Stimulated activated CD8-positive, alpha-beta memory T cell treated with anti-CD3 and anti-CD28 coated beads, Interleukin-12 subunit alpha, Interleukin-12 subunit beta, amount 100 ng/mL, for 24 hours (primary cell): ENCODE measurements around the gene UCP2.

Experiments
- DNase-seq: peaks from one replicate; pipeline ENCODE4 v3.0.0-alpha.2; 2020; ENCODE audit errors: extremely low read depth

UCP2 gene, protein sequence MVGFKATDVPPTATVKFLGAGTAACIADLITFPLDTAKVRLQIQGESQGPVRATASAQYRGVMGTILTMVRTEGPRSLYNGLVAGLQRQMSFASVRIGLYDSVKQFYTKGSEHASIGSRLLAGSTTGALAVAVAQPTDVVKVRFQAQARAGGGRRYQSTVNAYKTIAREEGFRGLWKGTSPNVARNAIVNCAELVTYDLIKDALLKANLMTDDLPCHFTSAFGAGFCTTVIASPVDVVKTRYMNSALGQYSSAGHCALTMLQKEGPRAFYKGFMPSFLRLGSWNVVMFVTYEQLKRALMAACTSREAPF

DNA sequence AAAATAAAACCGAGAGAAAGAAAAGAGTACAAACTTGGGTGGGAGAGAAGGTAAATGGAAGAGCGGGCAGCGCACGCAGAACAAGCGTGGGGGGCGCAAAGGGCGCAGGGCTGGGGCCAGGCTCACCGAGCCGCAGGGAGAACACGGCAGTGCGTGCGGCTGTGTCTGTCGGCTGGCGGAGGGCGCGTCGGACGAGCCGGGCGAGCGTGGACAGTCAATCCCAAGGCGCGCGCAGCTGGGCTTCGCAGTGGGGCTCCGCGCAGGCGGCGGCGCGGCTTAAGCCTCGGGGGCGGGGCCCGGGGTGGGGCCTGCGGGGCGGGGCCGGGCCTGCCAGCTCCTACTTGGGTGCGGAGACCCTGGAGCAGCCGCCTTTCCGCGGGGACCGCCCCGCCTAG, at the start of gene UCP2:
UCP2 (minus strand) TSS at position 249 of the 395 bp plus-strand sequence. CDS start 4,465 bp downstream, outside the sequence.
- DNase-seq = peak; percentile 73

DNA sequence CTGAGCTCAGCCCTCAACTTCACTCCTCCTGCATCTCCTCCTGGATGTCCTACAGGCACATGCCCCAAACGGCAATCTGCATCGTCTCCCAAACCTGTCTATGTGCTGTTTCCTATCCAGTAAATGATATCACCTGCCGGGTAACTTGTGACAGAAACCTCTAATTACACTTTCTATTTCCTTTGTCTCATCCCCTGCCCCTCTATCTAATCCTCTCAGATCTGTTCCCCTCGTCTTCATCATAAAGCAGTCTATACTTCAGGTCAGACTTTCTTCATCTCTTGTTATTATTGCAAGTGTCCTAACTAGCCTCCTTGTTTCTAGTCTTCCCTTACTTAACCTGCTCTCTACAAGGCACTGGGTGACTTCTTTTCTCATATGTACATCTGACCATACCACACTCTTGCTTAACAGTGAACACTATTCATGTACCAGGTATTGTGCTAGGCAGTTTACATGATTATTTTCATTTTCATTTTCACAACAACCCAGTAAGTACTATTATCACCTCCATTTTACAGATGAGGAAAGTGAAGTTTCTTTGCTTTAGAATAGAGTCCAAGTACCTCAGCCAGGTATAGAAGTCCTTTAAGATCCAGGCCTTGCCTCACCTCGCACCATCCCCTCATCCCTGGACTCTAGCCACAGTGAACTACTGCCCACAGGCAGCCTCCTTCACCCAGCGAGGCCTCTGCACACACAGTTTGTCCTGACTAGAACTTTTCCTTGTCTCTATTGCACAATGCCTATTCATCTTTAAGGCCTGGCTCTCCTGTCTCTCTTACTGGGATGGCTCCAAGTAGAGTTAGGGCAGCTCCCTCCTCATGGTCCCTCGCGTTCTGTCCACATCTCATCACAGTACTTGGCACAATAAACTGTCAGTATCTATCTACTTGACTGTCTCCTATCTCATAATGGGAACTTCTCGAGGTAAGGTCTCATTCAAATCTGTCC, 48.4 kb upstream of the UCP2 start:
- DNase-seq = no peak

DNA sequence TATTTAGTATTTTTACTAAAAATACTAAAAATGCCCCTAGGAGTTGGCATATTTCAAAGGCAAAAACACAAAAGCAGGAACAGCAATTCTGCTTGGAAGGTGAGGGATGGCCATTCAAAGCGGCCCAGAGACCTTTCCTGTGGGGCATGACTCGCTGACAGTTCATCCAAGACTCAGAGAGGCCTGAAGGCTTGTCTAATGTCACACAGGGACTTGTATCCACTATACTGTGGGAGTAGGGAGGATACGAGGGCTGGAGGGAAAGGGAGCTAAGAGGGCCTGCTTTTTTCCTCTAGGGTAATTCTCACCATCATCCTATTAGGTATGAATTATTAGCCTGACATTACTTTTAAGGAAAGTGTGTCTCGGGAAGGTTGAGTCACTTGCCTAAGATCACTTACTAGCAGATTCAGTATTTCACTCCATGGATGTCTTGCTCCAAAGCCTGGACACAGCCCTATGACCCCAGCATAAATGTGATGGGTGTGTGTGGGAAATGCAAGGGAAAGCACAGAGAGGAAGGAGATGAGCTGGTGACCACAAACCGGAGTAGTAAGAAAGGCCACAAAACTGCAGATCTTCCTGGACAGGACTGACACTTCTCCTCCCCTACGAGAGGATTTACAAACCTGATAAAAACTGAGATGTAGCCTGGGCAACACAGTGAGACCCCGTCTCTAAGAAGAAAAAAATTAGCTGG, 43.0 kb upstream of the UCP2 start:
- DNase-seq = no peak

DNA sequence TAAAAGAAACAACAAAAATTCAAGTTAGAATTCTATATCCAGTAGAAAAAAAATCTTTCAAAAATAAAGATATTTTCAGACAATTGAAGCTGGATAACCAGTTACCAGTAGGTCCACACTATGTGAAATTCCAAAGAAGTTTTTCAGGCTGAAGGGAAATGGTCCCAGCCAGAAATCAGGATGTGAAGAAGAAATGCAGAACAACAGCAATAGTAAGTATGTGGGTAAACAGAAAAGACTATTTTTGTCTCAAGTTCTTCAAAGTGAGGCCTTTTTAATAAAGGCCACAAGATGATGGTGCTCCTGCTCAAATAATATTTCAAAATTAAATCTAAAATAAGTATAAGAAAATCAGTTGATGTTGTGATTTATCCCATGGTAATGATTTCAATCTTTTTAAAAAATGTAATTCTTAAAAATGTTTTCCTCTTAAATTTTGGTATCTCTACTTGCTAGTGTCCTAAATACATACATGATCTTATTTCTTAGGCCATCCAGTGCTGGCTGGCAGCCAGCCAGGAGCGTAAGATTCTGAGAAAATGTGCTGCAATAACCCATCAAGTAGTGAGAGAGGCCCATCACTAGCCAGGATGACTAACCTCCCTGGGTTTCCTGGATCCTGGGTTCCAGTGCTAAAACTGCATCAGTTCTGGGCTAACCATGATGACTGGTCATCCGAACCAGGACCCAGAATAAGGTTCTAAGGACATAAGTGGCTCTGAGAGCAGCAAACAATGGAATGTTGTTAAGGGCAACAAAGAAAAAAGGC, 41.8 kb upstream of the UCP2 start:
- no peak for DNase-seq

DNA sequence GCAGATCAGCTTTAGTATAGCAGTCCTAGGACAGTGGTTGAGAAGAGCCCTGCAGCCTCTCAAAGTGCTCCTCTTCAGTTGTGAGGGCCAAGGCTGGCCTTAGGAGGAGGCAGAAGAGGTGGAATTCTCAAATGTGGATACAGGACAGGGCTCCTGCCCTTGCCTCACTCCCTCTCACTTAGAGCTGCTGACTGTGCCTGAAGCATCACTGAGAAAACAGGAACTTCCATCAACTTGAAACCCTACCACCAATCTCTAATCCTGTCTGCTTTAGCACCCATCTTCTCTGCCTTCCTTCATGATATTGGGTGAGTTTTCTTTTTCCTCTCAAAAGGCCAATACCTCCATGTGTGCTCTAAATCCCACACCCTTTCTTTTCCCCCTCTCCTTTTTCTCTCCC, 40.6 kb upstream of the UCP2 start:
- no peak for DNase-seq

DNA sequence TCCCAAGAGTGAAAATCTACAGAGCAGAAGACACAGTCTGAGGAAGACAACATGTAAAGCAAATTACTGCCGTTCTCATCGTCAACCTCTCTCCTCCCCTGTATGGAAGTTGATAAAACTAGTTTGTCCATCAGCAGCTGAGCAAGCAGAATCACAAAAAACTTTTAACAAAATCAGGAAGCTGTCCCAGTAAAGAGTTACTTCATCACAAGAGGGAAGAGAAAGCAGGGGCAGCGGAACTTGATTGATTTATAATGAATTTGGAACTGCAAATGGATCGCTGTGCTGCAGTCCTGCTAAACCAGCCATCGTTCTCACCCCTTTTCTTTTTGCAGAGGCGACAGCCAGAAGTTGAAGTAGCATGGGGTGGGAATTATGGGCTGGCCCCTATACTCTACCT, 39.9 kb upstream of the UCP2 start:
- no peak for DNase-seq

DNA sequence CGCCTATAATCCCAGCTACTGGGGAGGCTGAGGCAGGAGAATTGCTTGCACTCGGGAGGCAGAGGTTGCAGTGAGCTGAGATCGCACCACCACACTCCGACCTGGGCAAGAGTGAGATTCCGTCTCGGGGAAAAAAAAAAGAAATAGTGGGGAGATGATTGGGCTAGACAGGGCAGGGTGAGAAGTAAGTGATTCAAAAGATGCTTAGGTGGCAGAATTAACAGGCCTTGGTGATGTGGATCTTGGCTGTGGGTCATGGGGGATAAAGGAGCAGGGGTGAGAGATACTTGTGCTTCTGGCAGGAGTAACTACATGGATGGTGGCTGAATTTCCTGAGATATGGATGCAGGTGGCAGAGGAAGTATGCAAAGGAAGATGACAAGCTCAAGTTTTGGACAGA, 39.4 kb upstream of the UCP2 start:
- DNase-seq = no peak

DNA sequence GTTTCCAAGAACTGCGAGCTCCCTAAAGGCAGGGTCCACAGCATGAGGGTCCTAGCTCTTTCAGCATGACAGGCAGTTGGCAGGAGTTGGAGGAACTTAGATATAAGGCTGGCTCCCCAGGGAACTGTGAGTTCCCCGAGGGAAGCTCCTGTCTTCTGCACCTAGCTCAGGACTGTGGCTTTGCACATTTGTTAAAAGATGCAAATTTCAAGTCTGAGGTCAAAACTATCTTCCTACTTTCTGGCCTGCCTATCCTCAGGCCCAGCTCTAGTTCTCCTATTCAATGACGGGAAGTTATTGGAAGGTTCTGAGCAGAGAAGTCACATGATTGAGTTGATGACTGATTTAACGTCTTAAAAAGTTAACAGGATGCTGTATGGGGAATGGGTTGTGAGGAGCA, 37.9 kb upstream of the UCP2 start:
- no peak for DNase-seq

DNA sequence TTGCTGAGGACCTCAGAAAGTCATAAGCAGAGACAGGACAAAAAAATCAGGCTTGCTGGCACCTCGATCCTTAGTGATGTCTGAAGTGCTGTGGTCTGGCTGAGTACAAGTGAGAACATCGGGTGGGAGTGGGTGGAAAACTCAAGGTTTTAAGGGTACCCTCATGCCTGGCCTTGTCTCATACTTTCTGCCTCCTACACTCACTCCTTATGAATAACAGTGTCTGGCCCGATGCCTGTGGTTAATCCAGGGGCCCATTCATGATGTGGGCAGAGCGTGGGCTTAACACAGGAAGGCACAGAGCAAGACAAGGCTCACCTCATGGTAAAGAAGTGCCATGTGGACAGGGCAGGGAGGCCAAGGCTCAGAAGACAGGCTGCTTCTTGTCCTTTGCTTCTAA, 37.2 kb upstream of the UCP2 start:
- peak; percentile 34 for DNase-seq

DNA sequence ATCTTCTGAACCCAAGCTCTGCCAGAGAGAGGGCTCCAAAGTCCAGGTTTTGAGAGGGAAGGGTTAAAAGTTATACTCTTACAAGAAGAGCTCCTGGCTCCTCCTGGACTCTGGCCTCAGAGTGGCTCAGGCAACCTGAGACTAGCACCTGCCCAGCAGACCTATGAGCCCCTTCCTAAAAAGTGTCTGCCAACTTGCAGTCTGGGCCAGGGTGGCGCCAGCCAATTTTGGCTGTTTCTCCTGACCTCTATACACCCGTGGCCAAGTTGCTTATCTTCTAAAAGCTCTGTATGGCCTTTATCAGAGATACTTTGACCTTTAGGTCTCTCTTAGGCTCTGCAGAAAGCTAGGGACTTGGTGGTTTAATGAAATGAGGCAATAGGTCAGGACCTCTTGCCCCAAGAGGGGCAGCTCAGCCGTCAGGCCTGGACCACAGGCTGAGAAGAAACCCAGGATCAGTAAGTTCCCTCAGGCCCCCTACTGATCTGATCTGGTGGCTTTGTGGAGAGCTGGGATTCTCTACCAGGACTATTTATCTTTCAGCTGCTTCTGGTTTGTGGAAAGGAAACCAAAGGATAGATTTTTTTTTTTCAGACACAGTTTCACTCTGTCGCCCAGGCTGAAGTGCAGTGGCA, 36.6 kb upstream of the UCP2 start:
- no peak for DNase-seq

DNA sequence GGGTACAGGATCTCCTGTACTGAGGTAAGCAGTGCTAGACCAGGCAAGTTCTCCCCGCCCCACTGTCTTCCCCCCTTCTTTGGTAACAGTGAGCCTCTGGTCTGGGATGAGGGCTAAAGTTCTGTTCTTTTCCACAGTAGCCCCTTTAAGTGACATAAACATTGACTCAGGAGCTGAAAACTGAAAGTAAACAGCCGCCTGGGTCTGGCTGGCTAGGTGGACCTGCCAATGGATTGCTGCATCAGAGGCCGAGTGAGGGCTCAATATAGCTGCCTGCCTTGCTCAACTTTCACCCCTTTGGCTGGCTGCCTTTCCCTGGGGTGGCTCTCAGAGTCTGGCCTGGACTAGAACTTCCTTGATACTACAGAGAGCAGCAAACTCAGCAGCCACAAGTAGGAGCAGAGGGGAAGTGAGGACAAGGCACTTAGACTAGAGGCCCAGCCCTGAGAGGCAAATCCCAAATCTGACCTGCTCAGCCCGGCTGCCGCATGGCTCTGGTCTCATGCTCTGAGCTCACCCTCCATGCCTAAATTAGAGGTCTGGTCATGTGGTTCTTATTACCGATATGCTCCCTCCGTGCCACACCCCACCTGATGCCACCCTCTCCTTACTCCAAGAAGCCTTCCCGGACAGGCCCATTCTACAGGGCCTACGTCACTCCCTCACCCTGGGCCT, 35.8 kb upstream of the UCP2 start:
- no peak for DNase-seq

DNA sequence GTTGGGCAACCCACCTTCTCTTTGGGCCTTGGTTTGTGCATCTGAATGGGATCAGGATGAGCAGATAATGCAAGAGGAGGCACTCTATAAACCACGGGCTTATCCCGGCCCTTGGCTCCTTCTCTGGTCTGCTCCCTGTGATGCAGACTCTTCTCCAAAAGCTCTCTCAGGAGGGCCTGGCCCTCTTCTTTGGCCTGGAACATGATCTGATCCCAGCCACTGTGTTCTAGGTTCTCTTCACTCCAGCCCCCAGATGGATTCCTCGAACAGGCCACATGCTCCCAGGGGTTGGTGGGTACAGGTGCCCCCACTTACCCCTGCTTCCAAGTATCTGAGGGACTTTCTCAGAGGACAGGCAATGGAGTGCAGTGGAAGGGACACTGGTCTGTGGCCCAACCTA, 35.0 kb upstream of the UCP2 start:
- no peak for DNase-seq

DNA sequence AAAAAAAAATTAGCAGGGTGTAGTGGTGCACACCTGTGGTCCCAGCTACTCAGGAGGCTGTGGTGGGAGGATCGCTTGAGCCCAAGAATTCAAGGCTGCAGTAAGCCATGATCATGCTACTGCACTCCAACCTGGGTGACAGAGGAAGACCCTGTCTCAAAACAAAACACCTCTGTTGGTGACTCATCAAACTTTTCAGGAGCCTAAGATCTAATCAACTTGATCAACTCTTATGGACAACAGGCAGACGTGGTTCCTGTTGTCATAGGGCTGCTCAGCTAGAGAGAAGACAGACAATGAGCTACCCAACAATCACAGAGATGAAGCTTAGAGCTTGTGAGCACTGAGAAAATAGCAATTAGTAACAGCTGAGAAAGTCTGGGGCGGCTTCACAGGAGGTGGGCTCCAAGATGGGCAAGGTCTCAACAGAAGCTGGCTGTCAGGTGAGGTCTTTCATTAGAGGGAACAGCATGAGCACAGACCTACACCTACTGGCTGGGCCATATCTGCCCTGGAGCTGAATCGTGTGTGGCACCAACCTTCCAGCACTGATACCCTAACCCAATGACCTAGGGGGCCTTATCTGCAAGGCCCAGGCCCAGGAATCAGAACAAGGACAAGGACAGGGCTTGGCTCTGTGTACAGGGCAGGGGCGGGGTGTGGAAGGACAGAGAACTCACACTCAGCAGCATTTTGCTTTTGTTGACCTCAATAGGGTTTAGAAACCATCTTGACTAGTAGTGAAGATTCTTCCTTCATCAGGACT, 33.5 kb upstream of the UCP2 start:
- no peak for DNase-seq

DNA sequence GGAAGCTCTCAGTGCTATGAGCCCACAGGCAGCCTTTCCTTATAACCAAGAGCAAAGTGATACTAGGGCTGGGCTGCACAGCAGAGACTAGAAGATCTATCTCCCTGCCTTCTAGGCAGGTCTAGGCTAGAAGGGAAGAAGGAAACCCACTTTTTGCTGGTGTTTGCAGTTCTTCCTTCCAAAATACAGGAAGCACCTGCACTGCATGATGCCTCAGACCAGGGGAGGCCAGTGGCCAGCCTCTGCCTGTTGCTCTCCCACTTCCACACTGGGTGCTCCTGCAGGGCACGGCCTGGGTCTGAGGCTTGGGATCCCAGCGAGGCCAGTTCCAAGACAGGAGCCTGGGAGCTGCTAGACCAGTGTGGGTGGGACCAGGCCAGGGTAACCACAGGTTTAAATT, 32.2 kb upstream of the UCP2 start:
- DNase-seq = no peak

DNA sequence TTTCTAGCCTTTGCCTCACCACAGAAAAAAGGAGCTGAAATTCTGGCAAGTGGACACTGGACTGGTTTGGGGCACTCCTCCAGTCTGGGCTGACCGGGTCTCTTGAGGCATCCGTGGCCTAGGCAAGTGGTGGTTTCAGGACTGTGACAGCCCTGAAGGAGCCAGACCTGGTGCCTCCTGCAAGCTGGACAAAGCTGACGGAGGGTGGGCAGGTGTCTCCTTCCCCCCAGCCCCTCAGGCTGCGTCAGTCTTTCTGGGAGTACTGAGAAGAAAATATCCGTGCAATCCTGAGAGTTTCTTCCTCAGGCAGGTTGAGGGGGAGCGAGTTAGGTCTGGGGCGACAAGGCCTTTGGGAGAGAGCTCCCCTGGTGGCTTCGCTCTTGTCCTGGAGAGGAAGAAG, 30.5 kb upstream of the UCP2 start:
- no peak for DNase-seq

DNA sequence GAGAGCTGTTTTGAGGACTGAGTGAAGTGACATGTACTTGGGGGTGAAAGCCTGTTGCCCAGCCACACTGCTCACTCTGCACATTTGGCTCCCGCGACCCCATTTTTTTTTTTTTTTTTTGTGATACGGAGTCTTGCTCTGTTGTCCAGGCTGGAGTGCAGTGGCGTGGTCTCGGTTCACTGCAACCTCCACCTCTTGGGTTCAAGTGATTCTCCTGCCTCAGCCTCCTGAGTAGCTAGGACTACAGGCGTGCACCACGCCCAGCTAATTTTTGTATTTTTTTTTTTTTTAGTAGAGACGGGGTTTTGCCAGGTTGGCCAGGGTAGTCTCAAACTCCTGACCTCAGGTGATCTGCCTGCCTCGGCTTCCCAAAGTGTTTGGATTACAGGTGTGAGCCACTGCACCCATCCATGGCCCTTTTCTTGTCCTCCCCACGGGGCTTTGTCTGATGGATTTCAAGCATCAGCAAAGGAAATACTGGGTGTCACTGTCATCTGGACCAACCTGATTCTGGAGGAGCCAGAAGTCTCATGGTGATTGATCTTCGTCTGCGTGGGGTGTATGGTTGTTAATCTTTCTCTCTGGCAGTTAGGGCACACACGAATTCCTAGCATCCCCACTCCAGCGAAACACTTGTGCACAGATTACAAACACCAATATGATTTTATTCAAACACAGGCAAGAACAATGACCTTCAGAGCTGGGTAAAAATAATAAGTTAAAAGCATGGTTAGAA, 29.6 kb upstream of the UCP2 start:
- no peak for DNase-seq

DNA sequence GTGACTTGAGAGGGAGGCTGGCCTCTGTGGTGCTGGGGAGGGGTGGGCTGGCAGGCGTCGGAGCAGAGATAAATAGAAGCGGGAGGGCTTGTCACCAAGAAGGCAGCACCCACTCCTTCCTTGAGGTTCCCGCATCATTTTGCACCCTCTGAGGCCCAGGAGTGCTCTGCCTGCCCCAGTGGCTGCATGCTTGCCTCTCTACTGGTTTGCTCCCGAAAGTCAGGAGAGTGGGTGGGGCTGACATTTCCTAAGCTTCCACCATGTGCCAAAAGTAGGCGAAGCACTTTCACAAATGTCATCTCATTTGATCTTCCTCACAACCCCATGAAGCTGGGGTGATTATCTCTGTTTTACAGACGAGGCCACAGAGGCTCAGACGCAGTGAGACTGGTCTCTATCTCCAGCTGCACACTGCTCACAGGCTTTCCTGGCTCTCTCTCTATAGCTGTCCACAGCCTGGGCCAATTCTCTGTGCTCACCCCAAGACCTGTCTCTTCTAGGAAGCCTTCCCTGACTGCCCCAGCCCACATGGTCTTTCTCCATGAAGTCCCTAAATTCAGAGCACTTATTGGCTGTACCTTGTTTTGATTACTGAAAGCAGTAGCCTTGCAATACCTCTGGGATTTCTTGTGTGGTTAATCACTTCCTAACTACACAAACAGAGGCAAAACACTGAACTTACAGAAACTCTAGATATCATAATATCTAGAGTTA, 28.9 kb upstream of the UCP2 start:
- DNase-seq = peak; percentile 19
